ENCODE results near the gene PPM1L.

- TF ChIP-seq CTCF (IDR thresholded peaks at IDR 0.05): no peak
- no peak for TF ChIP-seq POLR2A (IDR thresholded peaks at IDR 0.05)
- no peak for TF ChIP-seq EP300 (IDR thresholded peaks at IDR 0.05)
Measured at GRCh38 chr3:160987982-160988964, 232.2 kb downstream of the PPM1L start.

All from suprapubic skin (tissue), 3 donors.